ENCODE results near the gene OR1I1.

DNA sequence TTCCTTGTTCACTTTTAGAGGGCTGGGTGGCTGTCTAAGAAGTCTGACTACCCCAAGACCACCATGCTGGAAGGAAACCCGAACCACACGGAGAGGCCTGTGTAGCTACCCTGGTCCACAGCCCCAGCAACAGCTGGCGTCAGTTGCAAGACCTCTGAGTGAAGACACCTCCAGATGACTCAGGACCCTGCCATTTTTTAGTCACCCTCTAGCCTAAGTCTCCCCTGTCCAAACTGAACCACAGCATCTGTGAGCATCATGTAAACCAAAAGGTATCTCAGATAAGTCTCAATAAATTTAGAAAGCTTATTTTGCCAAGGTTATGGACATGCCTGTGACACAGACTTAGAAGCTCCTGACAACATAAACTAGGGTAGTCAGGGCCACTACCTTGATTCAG lies 23.0 kb downstream of the OR1I1 start:
- TF ChIP-seq, protein P1, sequence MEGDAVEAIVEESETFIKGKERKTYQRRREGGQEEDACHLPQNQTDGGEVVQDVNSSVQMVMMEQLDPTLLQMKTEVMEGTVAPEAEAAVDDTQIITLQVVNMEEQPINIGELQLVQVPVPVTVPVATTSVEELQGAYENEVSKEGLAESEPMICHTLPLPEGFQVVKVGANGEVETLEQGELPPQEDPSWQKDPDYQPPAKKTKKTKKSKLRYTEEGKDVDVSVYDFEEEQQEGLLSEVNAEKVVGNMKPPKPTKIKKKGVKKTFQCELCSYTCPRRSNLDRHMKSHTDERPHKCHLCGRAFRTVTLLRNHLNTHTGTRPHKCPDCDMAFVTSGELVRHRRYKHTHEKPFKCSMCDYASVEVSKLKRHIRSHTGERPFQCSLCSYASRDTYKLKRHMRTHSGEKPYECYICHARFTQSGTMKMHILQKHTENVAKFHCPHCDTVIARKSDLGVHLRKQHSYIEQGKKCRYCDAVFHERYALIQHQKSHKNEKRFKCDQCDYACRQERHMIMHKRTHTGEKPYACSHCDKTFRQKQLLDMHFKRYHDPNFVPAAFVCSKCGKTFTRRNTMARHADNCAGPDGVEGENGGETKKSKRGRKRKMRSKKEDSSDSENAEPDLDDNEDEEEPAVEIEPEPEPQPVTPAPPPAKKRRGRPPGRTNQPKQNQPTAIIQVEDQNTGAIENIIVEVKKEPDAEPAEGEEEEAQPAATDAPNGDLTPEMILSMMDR (IDR thresholded peaks at IDR 0.05): no peak
- no peak for TF ChIP-seq NR2C2 (CRISPR knock-in tag; IDR thresholded peaks at IDR 0.05)
- TF ChIP-seq, protein P2, sequence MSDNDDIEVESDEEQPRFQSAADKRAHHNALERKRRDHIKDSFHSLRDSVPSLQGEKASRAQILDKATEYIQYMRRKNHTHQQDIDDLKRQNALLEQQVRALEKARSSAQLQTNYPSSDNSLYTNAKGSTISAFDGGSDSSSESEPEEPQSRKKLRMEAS (CRISPR knock-in tag; IDR thresholded peaks at IDR 0.05): no peak
- TF ChIP-seq, protein P3, sequence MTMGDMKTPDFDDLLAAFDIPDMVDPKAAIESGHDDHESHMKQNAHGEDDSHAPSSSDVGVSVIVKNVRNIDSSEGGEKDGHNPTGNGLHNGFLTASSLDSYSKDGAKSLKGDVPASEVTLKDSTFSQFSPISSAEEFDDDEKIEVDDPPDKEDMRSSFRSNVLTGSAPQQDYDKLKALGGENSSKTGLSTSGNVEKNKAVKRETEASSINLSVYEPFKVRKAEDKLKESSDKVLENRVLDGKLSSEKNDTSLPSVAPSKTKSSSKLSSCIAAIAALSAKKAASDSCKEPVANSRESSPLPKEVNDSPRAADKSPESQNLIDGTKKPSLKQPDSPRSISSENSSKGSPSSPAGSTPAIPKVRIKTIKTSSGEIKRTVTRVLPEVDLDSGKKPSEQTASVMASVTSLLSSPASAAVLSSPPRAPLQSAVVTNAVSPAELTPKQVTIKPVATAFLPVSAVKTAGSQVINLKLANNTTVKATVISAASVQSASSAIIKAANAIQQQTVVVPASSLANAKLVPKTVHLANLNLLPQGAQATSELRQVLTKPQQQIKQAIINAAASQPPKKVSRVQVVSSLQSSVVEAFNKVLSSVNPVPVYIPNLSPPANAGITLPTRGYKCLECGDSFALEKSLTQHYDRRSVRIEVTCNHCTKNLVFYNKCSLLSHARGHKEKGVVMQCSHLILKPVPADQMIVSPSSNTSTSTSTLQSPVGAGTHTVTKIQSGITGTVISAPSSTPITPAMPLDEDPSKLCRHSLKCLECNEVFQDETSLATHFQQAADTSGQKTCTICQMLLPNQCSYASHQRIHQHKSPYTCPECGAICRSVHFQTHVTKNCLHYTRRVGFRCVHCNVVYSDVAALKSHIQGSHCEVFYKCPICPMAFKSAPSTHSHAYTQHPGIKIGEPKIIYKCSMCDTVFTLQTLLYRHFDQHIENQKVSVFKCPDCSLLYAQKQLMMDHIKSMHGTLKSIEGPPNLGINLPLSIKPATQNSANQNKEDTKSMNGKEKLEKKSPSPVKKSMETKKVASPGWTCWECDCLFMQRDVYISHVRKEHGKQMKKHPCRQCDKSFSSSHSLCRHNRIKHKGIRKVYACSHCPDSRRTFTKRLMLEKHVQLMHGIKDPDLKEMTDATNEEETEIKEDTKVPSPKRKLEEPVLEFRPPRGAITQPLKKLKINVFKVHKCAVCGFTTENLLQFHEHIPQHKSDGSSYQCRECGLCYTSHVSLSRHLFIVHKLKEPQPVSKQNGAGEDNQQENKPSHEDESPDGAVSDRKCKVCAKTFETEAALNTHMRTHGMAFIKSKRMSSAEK (CRISPR knock-in tag; IDR thresholded peaks at IDR 0.05; ENCODE audit: borderline replicate concordance): no peak
- no peak for TF ChIP-seq ELF4 (CRISPR knock-in tag; IDR thresholded peaks at IDR 0.05; ENCODE audit: low read depth)
- TF ChIP-seq NR1H2 (CRISPR knock-in tag; IDR thresholded peaks at IDR 0.05): no peak
- TF ChIP-seq ZNF138 (CRISPR knock-in tag; conservative IDR thresholded peaks at IDR 0.05): no peak
- TF ChIP-seq, protein P4, sequence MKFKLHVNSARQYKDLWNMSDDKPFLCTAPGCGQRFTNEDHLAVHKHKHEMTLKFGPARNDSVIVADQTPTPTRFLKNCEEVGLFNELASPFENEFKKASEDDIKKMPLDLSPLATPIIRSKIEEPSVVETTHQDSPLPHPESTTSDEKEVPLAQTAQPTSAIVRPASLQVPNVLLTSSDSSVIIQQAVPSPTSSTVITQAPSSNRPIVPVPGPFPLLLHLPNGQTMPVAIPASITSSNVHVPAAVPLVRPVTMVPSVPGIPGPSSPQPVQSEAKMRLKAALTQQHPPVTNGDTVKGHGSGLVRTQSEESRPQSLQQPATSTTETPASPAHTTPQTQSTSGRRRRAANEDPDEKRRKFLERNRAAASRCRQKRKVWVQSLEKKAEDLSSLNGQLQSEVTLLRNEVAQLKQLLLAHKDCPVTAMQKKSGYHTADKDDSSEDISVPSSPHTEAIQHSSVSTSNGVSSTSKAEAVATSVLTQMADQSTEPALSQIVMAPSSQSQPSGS (CRISPR knock-in tag; IDR thresholded peaks at IDR 0.05; ENCODE audit: borderline replicate concordance, low read depth): no peak
- TF ChIP-seq ZNF121 (CRISPR knock-in tag; IDR thresholded peaks at IDR 0.05): no peak
- no peak for TF ChIP-seq ZNF263 (CRISPR knock-in tag; IDR thresholded peaks at IDR 0.05; ENCODE audit: low read depth)
- TF ChIP-seq RELA (CRISPR knock-in tag; IDR thresholded peaks at IDR 0.05; ENCODE audit: borderline replicate concordance): no peak
